H9 (cell line): ENCODE measurements around the gene ST7L. TPM values are rescaled to one million over a fixed set of nuclear protein-coding genes. Genes with fewer than 3 reads are reported as not detected.

Experiments
- DNase-seq: peaks from one replicate; pipeline ENCODE4 v3.0.0-alpha.2; 2017
- H2AFZ ChIP-seq: one replicate; pipeline ENCODE4 v1.6.1; 2013; ENCODE audit warnings: mild to moderate bottlenecking, low read length, control low read depth, moderate library complexity
- H2AK5ac ChIP-seq: 2 replicates; pipeline ENCODE4 v1.6.1; 2013; ENCODE audit warnings: low read length, control low read depth, mixed read lengths; ENCODE audit not compliant: insufficient read length
- H2BK120ac ChIP-seq: one replicate; pipeline ENCODE4 v1.6.1; 2013; ENCODE audit warnings: low read depth, mild to moderate bottlenecking, low read length, control low read depth, inconsistent platforms; ENCODE audit not compliant: poor library complexity, severe bottlenecking
- H2BK12ac ChIP-seq: 2 replicates; pipeline ENCODE4 v1.6.1; 2013; ENCODE audit warnings: low read length, control low read depth, mixed read lengths, low read depth; ENCODE audit not compliant: insufficient read length
- H2BK15ac ChIP-seq: 2 replicates; pipeline ENCODE4 v1.6.1; 2013; ENCODE audit warnings: low read depth, low read length, control low read depth
- H2BK20ac ChIP-seq: one replicate; pipeline ENCODE4 v1.6.1; 2013; ENCODE audit warnings: low read depth, mild to moderate bottlenecking, low read length, control low read depth, inconsistent platforms; ENCODE audit not compliant: poor library complexity, severe bottlenecking
- H2BK5ac ChIP-seq: 2 replicates; pipeline ENCODE4 v1.6.1; 2013; ENCODE audit warnings: low read length, control low read depth, mixed read lengths; ENCODE audit not compliant: insufficient read length
- H3K14ac ChIP-seq: 2 replicates; pipeline ENCODE4 v1.6.1; 2013; ENCODE audit warnings: low read length, control low read depth; ENCODE audit not compliant: insufficient read depth
- H3K18ac ChIP-seq: 2 replicates; pipeline ENCODE4 v1.6.1; 2013; ENCODE audit warnings: low read depth, mild to moderate bottlenecking, mixed read lengths, low read length, control low read depth; ENCODE audit not compliant: insufficient read length
- H3K23ac ChIP-seq: 2 replicates; pipeline ENCODE4 v1.6.1; 2013; ENCODE audit warnings: low read length, control low read depth, mixed read lengths, low read depth; ENCODE audit not compliant: insufficient read length
- H3K23me2 ChIP-seq: 2 replicates; pipeline ENCODE4 v1.6.1; 2013; ENCODE audit warnings: low read depth, mild to moderate bottlenecking, mixed read lengths, low read length, control low read depth; ENCODE audit not compliant: insufficient read length, poor library complexity, severe bottlenecking
- H3K27ac ChIP-seq: 2 replicates; pipeline ENCODE4 v1.5.1; 2013; ENCODE audit warnings: low read length, control low read depth, mixed read lengths, low read depth; ENCODE audit not compliant: insufficient read length
- H3K27me3 ChIP-seq: 2 replicates; pipeline ENCODE4 v1.6.1; 2013; ENCODE audit warnings: low read length, control low read depth, inconsistent platforms; ENCODE audit not compliant: insufficient read depth
- H3K4ac ChIP-seq: 2 replicates; pipeline ENCODE4 v1.6.1; 2013; ENCODE audit warnings: low read depth, mild to moderate bottlenecking, control low read depth, inconsistent platforms, low read length, moderate library complexity
- H3K4me1 ChIP-seq: 2 replicates; pipeline ENCODE4 v1.6.1; 2013; ENCODE audit warnings: low read length, control low read depth, inconsistent platforms; ENCODE audit not compliant: insufficient read depth
- H3K4me2 ChIP-seq: 2 replicates; pipeline ENCODE4 v1.6.1; 2013; ENCODE audit warnings: low read length, control low read depth, mixed read lengths; ENCODE audit not compliant: insufficient read length, insufficient read depth
- H3K56ac ChIP-seq: 2 replicates; pipeline ENCODE4 v1.6.1; 2013; ENCODE audit warnings: low read depth, mild to moderate bottlenecking, mixed read lengths, low read length, control low read depth; ENCODE audit not compliant: insufficient read length
- H3K79me1 ChIP-seq: 2 replicates; pipeline ENCODE4 v1.6.1; 2013; ENCODE audit warnings: low read depth, mild to moderate bottlenecking, moderate library complexity, low read length, control low read depth, inconsistent platforms; ENCODE audit not compliant: insufficient read depth, poor library complexity, severe bottlenecking
- H3K79me2 ChIP-seq: 2 replicates; pipeline ENCODE4 v1.6.1; 2013; ENCODE audit warnings: low read length, control low read depth, inconsistent platforms; ENCODE audit not compliant: insufficient read depth
- H3K9ac ChIP-seq: 2 replicates; pipeline ENCODE4 v1.6.1; 2013; ENCODE audit warnings: low read length, control low read depth, mixed read lengths; ENCODE audit not compliant: insufficient read length; ENCODE audit errors: extremely low read depth
- H3K9me3 ChIP-seq: one replicate; pipeline ENCODE4 v1.6.1; 2013; ENCODE audit warnings: low read depth, low read length, inconsistent platforms; ENCODE audit not compliant: control insufficient read depth
- H3T11ph ChIP-seq: one replicate; pipeline ENCODE4 v1.6.1; 2013; ENCODE audit warnings: mild to moderate bottlenecking, low read length, control low read depth, inconsistent platforms
- H4K20me1 ChIP-seq: one replicate; pipeline ENCODE4 v1.6.1; 2013; ENCODE audit not compliant: control insufficient read depth, insufficient read length, insufficient read depth
- H4K5ac ChIP-seq: 2 replicates; pipeline ENCODE4 v1.6.1; 2013; ENCODE audit warnings: low read depth, mild to moderate bottlenecking, mixed read lengths, low read length, control low read depth; ENCODE audit not compliant: insufficient read length
- H4K8ac ChIP-seq: replicated peaks from 2 replicates; pipeline ENCODE4 v1.6.1; 2013; ENCODE audit warnings: low read length, control low read depth, mixed read lengths, low read depth; ENCODE audit not compliant: insufficient read length
- H4K91ac ChIP-seq: 2 replicates; pipeline ENCODE4 v1.6.1; 2013; ENCODE audit warnings: low read depth, mild to moderate bottlenecking, moderate library complexity, mixed read lengths, low read length, control low read depth; ENCODE audit not compliant: insufficient read length
- H3K27ac Mint-ChIP-seq, 3 experiments: 2 replicates in 2 of 3; 3 replicates in 1 of 3; pipeline ENCODE4 v1.8.0; 2020 to 2021; ENCODE audit warnings: mixed read lengths in 3 of 3, mild to moderate bottlenecking in 1 of 3, moderate library complexity in 1 of 3
- H3K27me3 Mint-ChIP-seq: 2 replicates; pipeline ENCODE4 v1.8.0; 2021; ENCODE audit warnings: low read depth, mild to moderate bottlenecking, moderate library complexity, mixed read lengths
- H3K36me3 Mint-ChIP-seq, 3 experiments: 2 replicates in 2 of 3; 3 replicates in 1 of 3; pipeline ENCODE4 v1.8.0; 2020 to 2021; ENCODE audit warnings: low read depth in 3 of 3, mixed read lengths in 3 of 3; ENCODE audit not compliant: insufficient read depth in 1 of 3
- H3K4me1 Mint-ChIP-seq, 2 experiments: 2 replicates each; pipeline ENCODE4 v1.8.0; 2020; ENCODE audit warnings: mixed read lengths in 2 of 2
- H3K4me3 Mint-ChIP-seq, 2 experiments: 2 replicates in 1 of 2; 3 replicates in 1 of 2; pipeline ENCODE4 v1.8.0; 2020 to 2021; ENCODE audit warnings: mild to moderate bottlenecking in 2 of 2, mixed read lengths in 2 of 2, moderate library complexity in 1 of 2
- H3K9me3 Mint-ChIP-seq, 2 experiments: 2 replicates in 1 of 2; 3 replicates in 1 of 2; pipeline ENCODE4 v1.8.0; 2020; ENCODE audit warnings: mild to moderate bottlenecking in 2 of 2, mixed read lengths in 2 of 2, moderate library complexity in 1 of 2
- WGBS: extraction: QIAGEN DNeasy Blood & Tissue Kit; methylation state at CpG from one replicate; pipeline ENCODE4 v1.1.7; 2013; ENCODE audit warnings: missing lambda C conversion rate, low lambda C conversion rate, mixed read lengths; ENCODE audit not compliant: insufficient read length; ENCODE audit errors: extremely low coverage; 5-methylcytosine and 5-hydroxymethylcytosine counted together
- total RNA-seq: library from RNA; stranded (reverse); gene quantifications from 2 replicates; pipeline ENCODE4 v1.2.1, GENCODE V29; 2021
- TF ChIP-seq, protein P1 (sequence below): fragments of 200-600 bp; sonication (generic); conservative IDR thresholded peaks from 3 replicates; pipeline ENCODE4 v1.8.0; 2021; ENCODE audit warnings: antibody characterized with exemption, mild to moderate bottlenecking

ST7L gene
- total RNA-seq, 1 experiment from 2014 or later, result 16.0 TPM

DNA sequence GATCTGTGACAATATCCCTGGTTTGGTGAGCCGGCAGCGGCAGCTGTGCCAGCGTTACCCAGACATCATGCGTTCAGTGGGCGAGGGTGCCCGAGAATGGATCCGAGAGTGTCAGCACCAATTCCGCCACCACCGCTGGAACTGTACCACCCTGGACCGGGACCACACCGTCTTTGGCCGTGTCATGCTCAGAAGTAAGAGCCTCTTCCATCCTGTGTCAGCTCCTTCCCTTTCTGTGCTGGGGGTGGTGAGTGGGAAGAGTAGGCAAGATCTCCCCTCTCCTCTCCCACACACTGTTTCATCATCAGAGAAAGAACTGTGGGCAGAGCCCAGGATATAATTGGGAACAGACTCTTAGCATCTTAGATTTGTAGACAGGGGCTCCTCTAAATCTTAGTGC lies 104.0 kb downstream of the ST7L start:
- H3K79me2 ChIP-seq, result no peaks in the 10 kb centered on the region

More for the DNA sequence above, 104.0 kb downstream of the ST7L start:
- no peak overlapping the region for H3K18ac ChIP-seq
- no peak overlapping the region for H3K27ac ChIP-seq
- H3K23ac ChIP-seq, result no peak overlapping the region
- H2BK12ac ChIP-seq, result no peak overlapping the region
- peaks cover 17 to 28% of the 10 kb centered on the region in 2 experiments for H3K4me1 Mint-ChIP-seq
- no peaks in the 10 kb centered on the region for H3K9me3 ChIP-seq
- H2BK15ac ChIP-seq, result no peak overlapping the region
- no peak overlapping the region for H3K27ac Mint-ChIP-seq
- no peak overlapping the region for H4K8ac ChIP-seq
- no peak overlapping the region for H2AK5ac ChIP-seq
- no peaks in the 10 kb centered on the region; a peak in 1 of 7 replicates for H3K36me3 Mint-ChIP-seq
- peaks cover 62% of the 10 kb centered on the region for H3K27me3 Mint-ChIP-seq
- no peak overlapping the region for H3K9ac ChIP-seq
- H3K4ac ChIP-seq, result no peak overlapping the region
- H3K4me2 ChIP-seq, result no peak overlapping the region
- no peak overlapping the region for H3K56ac ChIP-seq
- no peaks in the 10 kb centered on the region for H3K79me1 ChIP-seq
- WGBS, result no CpG with 5 or more reads among the region's 12 CpGs
- peaks cover 5% of the 10 kb centered on the region for H3K23me2 ChIP-seq
- no peak overlapping the region for H3K4me3 Mint-ChIP-seq
- H2AFZ ChIP-seq, result no peak overlapping the region
- H3K4me1 ChIP-seq, result 0 out of 2 replicates have a peak, but pooled peaks cover under 1% of the 10 kb centered on the region
- H4K20me1 ChIP-seq, result no peaks in the 10 kb centered on the region
- H4K5ac ChIP-seq, result no peak overlapping the region
- H3T11ph ChIP-seq, result no peak overlapping the region
- no peak overlapping the region for H3K14ac ChIP-seq
- TF ChIP-seq, protein P1, sequence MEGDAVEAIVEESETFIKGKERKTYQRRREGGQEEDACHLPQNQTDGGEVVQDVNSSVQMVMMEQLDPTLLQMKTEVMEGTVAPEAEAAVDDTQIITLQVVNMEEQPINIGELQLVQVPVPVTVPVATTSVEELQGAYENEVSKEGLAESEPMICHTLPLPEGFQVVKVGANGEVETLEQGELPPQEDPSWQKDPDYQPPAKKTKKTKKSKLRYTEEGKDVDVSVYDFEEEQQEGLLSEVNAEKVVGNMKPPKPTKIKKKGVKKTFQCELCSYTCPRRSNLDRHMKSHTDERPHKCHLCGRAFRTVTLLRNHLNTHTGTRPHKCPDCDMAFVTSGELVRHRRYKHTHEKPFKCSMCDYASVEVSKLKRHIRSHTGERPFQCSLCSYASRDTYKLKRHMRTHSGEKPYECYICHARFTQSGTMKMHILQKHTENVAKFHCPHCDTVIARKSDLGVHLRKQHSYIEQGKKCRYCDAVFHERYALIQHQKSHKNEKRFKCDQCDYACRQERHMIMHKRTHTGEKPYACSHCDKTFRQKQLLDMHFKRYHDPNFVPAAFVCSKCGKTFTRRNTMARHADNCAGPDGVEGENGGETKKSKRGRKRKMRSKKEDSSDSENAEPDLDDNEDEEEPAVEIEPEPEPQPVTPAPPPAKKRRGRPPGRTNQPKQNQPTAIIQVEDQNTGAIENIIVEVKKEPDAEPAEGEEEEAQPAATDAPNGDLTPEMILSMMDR, result no peak
- H4K91ac ChIP-seq, result no peak overlapping the region
- DNase-seq, result no peak
- H3K27me3 ChIP-seq, result peaks cover 25% of the 10 kb centered on the region
- H2BK120ac ChIP-seq, result no peak overlapping the region
- no peaks in the 10 kb centered on the region for H3K9me3 Mint-ChIP-seq
- no peak overlapping the region for H2BK5ac ChIP-seq
- H2BK20ac ChIP-seq, result no peak overlapping the region
